ENCODE results near the gene IGSF9B. TPM values are rescaled to one million over a fixed set of nuclear protein-coding genes. Genes with fewer than 3 reads are reported as not detected.
"Not testable (repeated sequence)": the region's sequence is repeated elsewhere in the genome, so short reads cannot be mapped to it uniquely, and the experiment has no call there.

The IGSF9B gene, protein sequence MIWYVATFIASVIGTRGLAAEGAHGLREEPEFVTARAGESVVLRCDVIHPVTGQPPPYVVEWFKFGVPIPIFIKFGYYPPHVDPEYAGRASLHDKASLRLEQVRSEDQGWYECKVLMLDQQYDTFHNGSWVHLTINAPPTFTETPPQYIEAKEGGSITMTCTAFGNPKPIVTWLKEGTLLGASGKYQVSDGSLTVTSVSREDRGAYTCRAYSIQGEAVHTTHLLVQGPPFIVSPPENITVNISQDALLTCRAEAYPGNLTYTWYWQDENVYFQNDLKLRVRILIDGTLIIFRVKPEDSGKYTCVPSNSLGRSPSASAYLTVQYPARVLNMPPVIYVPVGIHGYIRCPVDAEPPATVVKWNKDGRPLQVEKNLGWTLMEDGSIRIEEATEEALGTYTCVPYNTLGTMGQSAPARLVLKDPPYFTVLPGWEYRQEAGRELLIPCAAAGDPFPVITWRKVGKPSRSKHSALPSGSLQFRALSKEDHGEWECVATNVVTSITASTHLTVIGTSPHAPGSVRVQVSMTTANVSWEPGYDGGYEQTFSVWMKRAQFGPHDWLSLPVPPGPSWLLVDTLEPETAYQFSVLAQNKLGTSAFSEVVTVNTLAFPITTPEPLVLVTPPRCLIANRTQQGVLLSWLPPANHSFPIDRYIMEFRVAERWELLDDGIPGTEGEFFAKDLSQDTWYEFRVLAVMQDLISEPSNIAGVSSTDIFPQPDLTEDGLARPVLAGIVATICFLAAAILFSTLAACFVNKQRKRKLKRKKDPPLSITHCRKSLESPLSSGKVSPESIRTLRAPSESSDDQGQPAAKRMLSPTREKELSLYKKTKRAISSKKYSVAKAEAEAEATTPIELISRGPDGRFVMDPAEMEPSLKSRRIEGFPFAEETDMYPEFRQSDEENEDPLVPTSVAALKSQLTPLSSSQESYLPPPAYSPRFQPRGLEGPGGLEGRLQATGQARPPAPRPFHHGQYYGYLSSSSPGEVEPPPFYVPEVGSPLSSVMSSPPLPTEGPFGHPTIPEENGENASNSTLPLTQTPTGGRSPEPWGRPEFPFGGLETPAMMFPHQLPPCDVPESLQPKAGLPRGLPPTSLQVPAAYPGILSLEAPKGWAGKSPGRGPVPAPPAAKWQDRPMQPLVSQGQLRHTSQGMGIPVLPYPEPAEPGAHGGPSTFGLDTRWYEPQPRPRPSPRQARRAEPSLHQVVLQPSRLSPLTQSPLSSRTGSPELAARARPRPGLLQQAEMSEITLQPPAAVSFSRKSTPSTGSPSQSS (N-terminal part only)
- 0.31 and 1.7 TPM in 2 replicates for total RNA-seq (2014; rRNA removed; shearing (Covaris generic))

DNA sequence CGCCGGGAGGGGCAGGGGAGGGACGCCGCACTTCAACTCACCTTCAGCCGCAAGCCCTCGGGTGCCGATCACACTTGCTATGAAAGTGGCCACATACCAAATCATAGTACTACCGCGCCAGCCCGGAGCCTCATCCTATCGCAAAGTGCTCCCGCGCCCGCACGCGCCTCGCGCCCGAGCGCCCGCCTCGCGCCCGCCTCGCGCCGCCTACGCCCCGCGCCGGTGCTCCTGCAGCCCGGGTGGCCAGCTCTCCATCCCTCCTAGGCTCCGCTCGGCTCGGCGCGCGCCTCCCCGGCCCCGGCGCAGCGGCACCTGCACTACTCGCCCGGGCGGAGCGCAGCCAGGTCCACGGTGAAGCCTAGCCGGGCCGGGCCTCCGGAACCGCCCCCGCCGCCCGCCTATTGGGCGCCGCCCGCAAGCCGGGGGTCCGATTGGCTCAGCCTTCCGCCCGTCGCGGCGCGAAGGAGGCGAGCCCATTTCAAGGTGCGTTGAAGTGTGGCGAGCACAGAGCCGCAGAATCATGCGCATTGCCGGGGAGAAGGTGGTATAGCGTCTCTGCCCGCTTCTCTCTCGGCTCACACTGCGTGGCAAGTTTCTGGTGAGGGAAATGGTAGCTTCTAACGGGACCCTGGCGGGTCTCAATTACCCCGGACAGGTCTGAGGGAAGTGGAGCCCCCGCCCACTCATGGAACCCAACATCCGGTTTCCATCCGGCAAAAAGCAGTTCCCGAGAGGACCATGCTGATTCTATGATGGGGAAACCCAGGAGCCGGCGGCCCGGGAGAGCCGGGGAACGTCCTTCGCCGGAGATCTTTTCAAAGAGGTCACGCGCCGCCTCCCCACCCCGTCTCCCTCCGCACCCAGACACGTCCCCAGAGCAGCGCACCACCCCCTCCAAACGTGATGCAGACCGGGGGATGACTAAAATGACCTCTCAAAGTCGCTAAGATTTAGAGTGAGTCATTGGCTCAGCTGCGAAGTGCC is at the start of gene IGSF9B:
Gene IGSF9B (minus strand): TSS at position 319 of the 984 bp plus-strand sequence. CDS start 214 bp downstream, at position 105.
- peak; percentile 72 for DNase-seq (ENCODE audit: low spot score)

DNA sequence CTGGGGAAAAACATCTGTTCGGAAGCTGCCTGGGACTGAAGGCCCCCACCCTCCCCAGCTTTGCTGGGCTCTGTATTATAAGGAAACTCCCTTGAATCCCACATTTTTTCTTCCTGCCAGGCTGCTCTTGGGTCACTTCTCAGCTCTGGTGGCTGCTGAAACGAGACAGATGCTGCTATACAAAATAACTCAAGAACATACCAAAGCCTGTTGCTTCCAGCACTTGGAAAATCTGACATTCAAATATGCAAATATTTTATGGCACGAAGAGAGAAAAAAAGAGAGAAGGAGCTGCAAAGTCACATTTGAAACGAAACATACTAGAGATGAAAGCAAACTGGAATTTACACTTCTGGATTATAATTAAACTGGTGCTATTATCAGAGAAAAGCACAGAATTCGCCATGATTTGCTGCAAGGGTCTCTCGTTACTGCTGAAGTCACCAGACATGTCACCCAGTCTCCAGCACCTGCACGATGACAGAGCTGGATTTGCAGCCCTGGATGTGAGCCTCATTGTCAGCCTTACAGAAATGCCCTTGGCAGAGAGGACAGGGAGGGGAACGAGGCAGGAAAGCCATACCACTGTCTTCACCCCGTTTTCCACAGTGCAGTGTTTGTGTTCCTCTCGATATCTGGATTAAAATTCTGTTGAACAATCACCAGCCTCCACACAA is 47.9 kb upstream of the IGSF9B start:
- no peak for DNase-seq (ENCODE audit: low spot score)

DNA sequence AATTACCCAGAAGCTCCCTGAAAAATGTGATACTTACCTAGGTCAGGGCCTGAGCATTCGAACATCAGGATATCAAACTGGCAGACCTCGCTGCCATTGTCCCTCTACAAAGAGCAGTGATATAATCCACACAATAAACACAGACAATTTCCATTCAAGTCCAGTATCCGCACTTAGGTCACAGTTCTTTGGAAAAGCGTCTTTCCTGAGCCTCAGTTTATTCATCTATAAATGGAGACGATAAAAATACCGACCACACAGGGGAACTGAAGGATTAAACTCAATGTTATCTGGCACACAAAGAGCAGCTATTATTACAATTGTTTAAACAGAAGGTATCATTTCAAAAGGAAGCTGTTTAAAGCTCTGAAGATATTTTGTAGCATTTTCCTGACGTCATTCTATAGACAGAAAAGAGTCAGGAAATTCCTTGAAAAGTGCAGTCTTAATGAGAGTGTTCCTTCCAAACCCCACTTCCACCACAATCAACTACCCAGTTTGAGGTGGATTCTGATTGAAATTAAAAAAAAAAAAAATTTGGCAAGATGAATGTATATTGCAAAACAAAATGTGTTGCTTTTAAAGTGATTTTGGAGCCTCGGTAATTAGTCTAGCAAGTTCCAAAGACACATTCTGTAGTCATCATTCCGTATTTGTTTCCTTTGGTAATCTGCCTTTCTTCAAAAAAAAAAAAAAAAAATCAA is 47.2 kb upstream of the IGSF9B start:
- DNase-seq (ENCODE audit: low spot score), result no peak

DNA sequence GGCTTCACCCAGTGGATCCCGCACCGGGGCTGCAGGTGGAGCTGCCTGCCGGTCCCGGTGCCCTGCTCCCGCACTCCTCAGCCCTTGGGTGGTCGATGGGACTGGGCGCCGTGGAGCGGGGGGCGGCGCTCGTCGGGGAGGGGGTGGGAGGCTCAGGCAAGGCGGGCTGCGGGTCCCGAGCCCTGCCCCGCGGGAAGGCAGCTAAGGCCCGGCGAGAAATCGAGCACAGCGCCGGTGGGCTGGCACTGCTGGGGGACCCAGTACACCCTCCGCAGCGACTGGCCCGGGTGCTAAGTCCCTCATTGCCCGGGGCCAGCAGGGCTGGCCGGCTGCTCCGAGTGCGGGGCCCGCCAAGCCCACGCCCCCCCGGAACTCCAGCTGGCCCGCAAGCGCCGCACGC is 46.1 kb upstream of the IGSF9B start:
- not testable (repeated sequence) for DNase-seq (ENCODE audit: low spot score)

DNA sequence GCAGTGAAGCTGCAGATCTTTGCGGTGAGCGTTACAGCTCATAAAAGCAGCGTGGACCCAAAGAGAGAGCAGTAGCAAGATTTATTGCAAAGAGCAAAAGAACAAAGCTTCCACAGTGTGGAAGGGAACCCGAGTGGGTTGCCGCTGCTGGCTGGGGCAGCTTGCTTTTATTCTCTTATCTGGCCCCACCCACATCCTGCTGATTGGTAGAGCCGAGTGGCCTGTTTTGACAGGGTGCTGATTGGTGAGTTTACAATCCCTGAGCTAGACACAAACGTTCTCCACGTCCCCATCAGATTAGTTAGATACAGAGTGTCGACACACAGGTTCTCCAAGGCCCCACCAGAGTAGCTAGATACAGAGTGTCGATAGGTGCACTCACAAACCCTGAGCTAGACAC is 45.6 kb upstream of the IGSF9B start:
- not testable (repeated sequence) for DNase-seq (ENCODE audit: low spot score)

DNA sequence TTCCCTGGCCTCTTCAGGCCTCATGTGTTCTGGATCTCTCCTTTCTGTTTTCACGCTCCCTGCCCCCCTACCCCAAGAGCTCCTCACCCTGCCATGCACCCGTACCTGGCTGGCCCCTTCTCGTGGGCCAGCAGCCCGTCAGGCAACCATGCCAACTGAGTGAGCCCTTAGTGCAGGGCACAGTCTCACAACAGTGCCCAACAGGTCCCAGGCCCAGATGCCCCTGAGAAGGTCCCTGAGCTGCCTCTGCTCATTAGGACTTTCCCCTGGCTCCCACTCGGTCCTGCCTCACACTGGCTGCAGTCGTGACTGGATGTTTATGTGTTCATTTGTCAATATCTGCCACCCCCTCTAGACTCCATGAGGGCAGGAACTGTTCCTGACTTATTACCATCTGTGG is 44.8 kb upstream of the IGSF9B start:
- DNase-seq (ENCODE audit: low spot score), result no peak

DNA sequence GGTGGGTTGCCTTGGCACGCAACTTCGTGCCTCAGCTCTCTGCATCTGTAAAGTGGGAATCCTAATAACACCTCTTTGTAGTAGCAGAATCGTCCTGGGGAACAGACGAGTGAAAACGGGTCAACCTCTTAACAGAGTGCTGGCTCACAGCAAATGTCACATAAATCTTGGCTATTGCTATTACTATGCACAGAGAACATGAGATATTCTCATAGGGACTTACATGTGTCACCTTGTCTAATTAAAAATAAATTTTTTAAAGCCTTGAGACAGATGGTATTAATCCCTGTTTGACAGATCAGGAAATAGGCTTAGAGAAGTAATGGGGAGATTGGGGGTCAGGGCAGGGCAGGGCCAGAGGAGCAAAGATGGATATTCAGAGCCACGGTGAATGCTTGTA is 44.3 kb upstream of the IGSF9B start:
- no peak for DNase-seq (ENCODE audit: low spot score)

DNA sequence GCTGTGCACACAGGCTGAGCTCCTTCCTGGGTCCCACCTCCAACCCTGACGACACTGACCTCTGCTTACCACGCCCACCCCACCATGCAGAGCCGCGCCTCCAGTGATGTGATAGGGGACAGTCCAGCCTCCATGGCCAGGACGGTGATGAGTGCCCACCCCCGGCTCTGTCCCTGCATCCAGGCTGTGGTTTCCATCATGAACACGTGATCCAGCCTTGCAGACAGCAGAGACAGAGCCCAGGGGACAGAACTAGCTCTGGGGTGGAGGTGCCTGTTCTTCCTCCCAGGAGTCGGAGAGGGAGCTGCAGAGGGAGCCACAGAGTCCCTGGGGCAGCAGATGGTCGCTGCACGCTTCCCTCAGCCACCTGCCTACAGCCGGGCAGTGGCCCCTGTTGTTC is 42.6 kb upstream of the IGSF9B start:
- DNase-seq (ENCODE audit: low spot score), result no peak

DNA sequence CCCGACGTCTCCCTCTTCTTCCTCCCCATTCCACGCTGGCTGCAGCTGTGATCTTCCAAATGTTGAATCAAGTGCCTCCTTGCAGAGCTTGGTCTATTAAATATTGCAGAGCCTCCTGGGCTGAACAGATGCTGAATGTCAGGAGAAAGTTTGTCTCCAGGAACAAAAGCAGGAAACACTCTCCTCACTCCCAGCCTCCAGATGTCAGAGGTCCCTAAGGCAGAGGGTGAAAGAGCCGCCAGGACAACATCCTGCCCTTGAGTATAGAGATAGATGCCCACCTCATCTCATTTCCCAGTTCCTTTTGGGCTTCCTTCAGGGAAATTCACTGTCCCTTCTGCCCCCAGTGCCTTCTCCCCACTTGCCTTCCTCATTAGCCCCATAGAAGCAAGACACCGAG is 40.8 kb upstream of the IGSF9B start:
- no peak for DNase-seq (ENCODE audit: low spot score)

DNA sequence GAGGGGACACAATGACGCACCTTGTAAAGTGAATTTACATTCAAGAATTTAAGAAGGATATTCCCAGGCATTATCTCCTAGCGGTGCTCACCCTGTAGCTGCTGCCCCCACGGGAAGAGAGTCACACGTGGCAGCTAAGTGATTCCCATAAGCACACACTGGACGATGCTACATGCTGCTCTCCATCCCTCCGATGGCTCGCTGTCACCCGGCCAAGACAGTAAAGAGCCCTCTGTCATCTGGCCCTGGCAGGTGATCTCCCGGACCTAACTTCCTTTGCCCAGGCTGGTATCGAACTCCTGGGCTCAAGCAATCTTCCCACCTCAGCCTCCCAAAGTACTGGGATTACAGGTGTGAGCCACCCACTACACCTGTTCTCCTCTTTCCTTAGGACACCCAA is 39.9 kb upstream of the IGSF9B start:
- no peak for DNase-seq (ENCODE audit: low spot score)

DNA sequence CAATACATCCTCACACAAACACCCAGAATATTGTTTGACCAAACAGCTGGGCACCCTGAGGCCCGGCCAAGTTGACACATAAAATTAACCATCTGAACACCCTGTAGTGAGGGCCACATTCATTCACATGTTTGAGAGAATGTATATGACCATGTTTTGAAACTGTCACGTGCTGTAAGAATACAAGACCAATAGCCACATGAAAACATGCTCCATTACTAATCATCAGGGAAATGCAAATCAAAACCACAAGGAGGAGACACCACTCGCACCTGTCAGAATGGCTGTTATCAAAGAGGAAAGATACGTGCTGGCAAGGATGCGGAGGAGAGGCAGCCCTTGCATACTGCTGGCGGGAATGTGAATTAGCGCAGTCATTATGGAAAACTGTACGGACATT is 38.3 kb upstream of the IGSF9B start:
- no peak for DNase-seq (ENCODE audit: low spot score)

DNA sequence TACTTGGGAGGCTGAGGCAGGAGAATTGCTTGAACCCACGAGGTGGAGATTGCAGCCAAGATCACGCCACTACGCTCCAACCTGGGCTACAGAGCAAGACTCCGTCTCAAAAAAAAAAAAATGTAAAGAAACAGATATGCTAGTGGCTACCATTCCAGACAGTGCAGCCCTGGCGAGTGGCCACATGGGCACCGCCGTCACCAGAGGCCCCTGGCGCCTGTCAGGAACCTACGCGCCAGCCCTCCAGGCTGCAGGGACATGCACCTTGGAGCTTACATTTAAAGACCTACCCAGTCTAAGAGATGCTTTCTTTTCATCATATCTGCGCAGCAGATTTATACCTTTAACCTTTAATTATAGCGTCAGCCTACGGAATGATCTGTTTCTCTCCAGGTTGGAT is 37.2 kb upstream of the IGSF9B start:
- DNase-seq (ENCODE audit: low spot score), result no peak

DNA sequence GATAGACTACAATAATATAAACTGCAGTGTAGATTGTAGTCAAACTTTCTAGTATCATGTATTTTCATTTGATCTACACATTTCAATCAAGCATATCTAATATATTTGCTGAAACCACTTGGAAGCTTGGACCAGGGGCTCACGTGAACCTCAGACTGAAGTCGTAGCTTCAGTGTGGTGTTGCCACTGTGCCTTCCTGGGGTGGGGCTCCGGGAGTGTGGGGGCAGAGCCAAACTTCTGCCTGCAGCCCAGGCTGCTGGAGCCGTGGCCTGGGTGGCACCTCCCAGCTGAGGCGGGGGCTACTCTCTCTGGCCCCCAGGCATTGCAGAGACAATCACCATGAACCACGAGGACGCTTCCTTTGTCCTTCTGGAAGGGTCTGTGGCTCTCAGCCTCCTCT is 36.3 kb upstream of the IGSF9B start:
- no peak for DNase-seq (ENCODE audit: low spot score)

DNA sequence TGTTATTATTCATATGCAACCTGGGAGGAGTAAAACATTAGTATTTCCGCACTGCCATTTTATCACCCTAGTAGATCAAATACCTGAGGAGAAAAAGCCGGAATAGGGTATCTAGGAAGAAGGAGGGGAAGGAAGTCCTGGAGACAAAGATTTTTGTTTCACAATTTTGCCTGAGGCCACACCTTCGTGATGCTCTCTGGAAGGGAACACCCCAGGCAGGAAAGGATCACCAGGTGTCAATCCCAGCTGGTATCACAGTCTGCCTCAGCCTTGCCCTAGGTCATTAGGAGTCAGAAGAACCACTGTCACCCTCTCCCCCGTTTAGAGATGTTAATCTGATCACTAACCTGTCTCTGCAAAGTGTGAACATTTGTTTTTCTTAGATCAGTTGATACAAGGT is 35.4 kb upstream of the IGSF9B start:
- DNase-seq (ENCODE audit: low spot score), result no peak

DNA sequence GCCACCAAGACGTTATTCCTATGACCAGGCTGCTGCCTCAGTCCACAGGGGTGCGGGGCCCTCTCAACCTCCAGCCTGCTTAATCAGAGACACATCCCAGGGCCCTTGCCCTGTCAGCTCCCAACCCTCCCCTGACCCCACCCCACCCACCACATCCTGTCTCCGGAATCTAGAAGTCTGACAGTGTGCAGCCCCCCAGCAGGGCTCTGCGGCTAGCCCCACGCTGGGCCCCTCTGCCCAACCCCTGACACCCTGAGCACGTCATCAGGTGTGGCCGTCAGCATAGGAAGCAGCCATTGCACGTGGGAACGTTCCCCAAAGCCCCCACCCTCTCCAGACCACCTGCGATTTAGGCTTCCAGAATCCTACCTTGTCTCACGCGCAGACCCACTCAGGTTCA is 34.3 kb upstream of the IGSF9B start:
- no peak for DNase-seq (ENCODE audit: low spot score)

DNA sequence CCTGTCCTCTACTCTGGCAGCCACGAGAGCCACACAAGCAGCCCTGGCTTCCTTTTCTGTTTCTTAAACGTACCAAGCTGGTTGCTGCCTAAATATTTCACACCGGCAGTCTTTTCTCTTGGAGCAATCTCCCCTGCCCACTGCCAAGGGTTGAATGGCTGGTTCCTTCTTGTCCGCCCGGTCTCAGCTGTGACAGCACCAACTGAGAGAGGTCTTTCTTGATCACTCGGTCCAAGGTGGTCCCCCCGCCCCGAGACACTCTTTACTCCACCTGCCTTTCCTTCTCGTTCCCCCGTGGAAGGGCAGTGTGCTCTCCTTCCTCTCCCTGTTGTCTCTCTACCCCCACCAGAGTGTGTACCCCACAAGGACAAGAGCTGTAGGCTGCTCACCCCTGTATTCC is 33.7 kb upstream of the IGSF9B start:
- no peak for DNase-seq (ENCODE audit: low spot score)

DNA sequence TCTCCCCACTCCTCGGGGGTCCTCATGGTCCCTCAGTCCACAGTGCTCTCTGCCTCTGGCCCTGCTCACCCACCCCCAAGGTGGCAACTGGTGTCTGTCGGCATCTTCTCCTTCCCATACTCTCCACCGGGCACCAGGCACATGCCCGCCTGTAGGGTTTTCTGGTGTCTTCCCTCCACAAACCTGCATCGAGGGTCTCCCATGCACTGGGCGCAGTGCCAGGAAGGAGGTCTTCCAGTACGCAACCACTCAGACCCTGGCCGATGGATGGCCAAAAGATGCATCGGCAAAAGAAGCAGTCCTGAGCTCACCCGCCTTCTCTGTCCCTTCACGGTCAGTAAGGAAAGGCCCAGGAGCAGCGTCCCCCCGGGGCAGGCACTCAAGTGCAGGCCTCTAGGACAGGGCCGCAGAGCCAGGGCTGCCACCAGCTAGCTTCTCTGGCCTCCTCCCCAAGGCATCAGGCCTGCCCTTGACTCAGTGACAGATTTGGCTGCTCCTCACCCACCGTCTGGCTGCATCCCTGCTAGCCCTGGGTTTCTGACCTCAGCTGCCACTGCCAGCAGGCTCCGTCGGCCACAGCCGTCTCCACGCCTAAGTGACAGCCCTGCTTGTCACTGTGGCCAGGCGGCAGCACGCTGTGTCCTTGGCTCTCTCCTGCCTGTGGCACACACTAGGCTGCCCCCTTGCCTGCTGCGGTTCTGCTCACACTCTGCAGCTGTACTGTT is 32.1 kb upstream of the IGSF9B start:
- no peak for DNase-seq (ENCODE audit: low spot score)

DNA sequence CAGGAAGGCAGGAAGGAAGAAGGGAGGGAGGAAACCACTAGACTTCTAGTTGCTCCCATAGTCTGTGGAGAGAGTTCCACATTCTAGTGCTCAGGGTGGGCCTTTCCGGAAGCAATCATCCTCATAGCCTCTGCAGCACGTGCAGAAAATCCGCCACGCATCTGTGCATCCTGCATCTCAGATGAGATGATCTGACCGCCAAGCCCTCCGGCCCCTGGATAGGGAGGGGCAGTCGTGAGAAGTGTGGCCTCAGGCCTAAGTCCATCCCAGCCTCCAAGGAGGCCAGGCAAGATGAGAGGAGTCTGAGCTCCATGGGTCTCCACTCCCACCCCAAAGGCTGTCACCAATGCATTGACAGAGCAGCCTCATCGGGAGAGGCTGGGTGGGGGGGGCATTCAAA is 30.4 kb upstream of the IGSF9B start:
- DNase-seq (ENCODE audit: low spot score), result no peak
